Urinary bladder (tissue), 4 donors: ENCODE measurements around the gene NAXD. TPM values are rescaled to one million over a fixed set of nuclear protein-coding genes. Genes with fewer than 3 reads are reported as not detected.
"Not testable (repeated sequence)": the region's sequence is repeated elsewhere in the genome, so short reads cannot be mapped to it uniquely, and the experiment has no call there.

Source experiments
- DNase-seq: peaks from one replicate; pipeline ENCODE4 v3.0.0-alpha.2; 2015; ENCODE audit errors: extremely low spot score
- H3K27ac ChIP-seq: one replicate; pipeline ENCODE4 v1.5.1; 2013; ENCODE audit warnings: low read depth, mild to moderate bottlenecking, moderate library complexity
- H3K36me3 ChIP-seq: one replicate; pipeline ENCODE4 v1.6.1; 2013; ENCODE audit warnings: mild to moderate bottlenecking, moderate library complexity; ENCODE audit not compliant: insufficient read depth
- H3K4me1 ChIP-seq: one replicate; pipeline ENCODE4 v1.6.1; 2013; ENCODE audit warnings: mild to moderate bottlenecking, moderate library complexity; ENCODE audit not compliant: insufficient read depth
- H3K4me3 ChIP-seq: one replicate; pipeline ENCODE4 v1.5.1; 2013; ENCODE audit warnings: low read depth, low read length
- WGBS: extraction: QIAGEN DNeasy Blood & Tissue Kit; methylation state at CpG from one replicate; pipeline ENCODE4 v1.1.7; 2013; 5-methylcytosine and 5-hydroxymethylcytosine counted together
- polyA plus RNA-seq: library from polyadenylated mRNA; stranded (reverse); fragments of 200-250 nt; gene quantifications from one replicate; pipeline ENCODE4 v1.2.3, GENCODE V29; 2013
- total RNA-seq: library from RNA; depleted of rRNA; stranded (reverse); fragments of >200 nt; gene quantifications from one replicate; pipeline ENCODE4 v1.2.3, GENCODE V29; 2014
- donor health status: healthy with polysubstance abuse.
- donor health status: healthy.

NAXD gene
- total and polyA plus RNA-seq, 2 donors, result 19.9 to 40.2 TPM

GRCh38 chr13:110628477-110628793 is 13.1 kb downstream of the NAXD start:
- H3K36me3 ChIP-seq, result peaks cover 2% of the 10 kb centered on the region
- peaks cover 5% of the 10 kb centered on the region for H3K4me1 ChIP-seq
- no peak for DNase-seq
- H3K4me3 ChIP-seq, result no peak overlapping the region
- H3K27ac ChIP-seq, result no peak overlapping the region
- WGBS, result 74% methylated on average over 13 of the region's 13 CpGs

DNA sequence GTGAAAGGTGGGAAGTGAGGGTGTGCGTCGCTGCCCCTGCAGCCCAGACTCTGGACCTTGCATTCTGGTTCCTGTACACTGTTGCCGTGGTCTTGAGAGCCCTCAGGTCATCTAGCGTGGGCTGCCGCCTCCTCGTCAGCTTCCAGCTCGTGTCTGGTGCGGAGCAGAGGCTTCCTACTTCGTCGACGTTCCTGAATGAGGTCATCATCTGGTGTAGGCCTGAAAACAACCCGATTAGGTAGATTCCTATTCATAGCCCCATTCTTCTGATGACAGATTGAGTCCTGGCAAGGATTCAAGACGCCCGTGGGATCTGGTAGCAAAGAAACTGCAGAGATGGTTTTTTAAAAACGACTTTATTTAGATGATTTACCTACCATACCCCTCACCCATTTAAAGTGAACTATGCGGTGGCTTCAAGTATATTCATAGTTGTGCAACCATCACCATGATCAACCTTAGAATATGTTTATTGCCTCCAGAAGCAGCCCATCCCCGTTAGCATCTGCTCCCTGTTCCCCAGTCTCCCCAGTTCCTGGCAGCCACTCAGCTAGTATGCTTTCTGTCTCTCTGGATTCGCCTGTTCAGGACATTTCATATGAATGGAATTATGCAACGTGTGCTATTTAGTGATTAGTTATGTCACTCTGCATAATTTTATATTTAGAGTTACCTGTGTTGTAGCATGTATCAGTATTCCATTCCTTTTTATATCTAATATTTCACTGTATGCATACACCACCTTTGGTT is 13.8 kb downstream of the NAXD start:
- no peak overlapping the region for H3K27ac ChIP-seq
- WGBS, result 82% methylated on average over 19 of the region's 19 CpGs
- no peak overlapping the region for H3K4me3 ChIP-seq
- no peak for DNase-seq
- peaks cover 2% of the 10 kb centered on the region for H3K36me3 ChIP-seq
- H3K4me1 ChIP-seq, result peaks cover 5% of the 10 kb centered on the region

DNA sequence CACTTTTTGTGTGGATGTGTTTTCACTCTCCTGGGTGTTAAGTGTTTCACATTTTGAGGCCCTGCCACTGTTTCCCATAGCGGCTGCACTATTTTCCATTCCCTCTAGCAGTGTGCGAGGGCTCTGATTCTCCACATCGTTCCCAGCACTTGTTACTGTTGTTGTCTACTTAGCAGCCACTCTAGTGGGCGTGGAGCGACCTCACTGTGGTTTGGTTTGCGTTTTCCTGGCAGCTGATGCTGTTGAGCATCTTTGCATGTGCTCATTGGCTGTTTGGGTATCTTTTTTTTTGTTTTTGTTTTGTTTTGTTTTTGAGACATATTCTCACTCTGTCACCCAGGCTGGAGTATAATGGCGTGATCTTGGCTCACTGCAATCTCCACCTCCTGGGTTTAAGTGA is 14.4 kb downstream of the NAXD start:
- no peak overlapping the region for H3K27ac ChIP-seq
- H3K4me3 ChIP-seq, result no peak overlapping the region
- DNase-seq, result no peak
- H3K36me3 ChIP-seq, result peaks cover 2% of the 10 kb centered on the region
- peaks cover 5% of the 10 kb centered on the region for H3K4me1 ChIP-seq
- WGBS, result 83% methylated on average over 7 of the region's 7 CpGs

DNA sequence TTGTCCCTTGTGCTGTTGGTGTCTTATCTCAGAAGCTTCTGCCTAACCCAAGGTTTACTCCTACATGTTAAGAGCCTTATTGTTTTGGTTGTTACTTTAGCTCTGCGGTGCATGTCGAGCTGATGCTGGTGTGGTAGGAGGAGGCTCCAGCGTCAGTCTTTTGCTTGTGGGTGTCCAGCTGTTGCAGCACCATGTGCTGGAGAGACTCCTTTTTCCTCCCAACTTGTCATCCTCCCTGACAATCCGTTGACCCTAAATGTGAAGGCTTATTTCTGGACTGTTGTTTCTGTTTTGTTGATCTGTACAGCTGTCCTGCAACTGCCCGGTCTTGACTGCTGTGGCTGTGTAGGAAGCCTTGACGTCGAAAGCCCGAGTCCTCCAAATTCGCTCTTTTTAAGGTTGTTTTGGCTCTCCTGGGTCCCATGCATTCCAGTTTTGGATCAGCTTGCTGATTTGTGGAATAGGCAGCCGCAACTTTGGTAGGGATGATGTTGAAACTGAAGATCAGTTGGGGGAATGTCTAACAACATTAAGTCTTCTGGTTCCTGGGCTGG is 15.3 kb downstream of the NAXD start:
- Histone ChIP-seq H3K4me1 (peaks cover 5% of the 10 kb centered on the region), H3K27ac (no peak overlapping the region), H3K4me3 (no peak overlapping the region), H3K36me3 (peaks cover 2% of the 10 kb centered on the region)
- no peak for DNase-seq
- WGBS, result 83% methylated on average over 10 of the region's 10 CpGs

DNA sequence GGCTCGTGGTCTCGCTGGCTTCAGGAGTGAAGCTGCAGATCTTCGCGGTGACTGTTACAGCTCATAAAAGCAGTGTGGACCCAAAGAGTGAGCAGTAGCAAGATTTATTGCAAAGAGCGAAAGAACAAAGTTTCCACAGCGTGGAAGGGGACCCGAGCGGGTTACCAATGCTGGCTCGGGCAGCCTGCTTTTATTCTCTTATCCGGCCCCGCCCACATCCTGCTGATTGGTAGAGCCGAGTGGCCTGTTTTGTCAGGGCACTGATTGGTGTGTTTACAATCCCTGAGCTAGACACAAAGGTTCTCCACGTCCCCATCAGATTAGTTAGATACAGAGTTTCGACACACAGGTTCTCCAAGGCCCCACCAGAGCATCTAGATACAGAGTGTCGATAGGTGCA is 16.9 kb downstream of the NAXD start:
- H3K4me3 ChIP-seq, DNase-seq, H3K4me1 ChIP-seq, H3K36me3 ChIP-seq, H3K27ac ChIP-seq: not testable (repeated sequence)
- WGBS, result 91% methylated on average over 15 of the region's 15 CpGs

DNA sequence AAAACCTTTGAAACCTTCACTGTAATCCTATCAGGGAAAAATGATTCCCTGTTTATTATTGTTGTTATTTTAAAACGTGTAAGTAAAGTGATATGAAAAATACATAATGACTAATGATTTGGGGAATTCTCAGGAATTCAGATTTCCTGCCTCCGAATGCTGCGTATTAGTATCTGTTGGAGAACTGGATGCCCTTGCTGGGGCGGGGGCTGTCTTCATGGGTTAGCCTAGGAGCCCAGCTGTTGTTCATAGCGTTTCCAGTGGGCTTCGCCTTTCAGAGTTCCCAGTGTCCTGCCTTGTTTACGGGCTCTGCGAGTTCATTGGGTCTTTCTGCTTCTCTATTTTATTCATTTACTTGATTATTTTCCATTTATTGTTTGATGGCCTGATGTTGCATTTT is 18.4 kb downstream of the NAXD start:
- Histone ChIP-seq H3K4me3 (no peak overlapping the region), H3K4me1 (no peaks in the 10 kb centered on the region), H3K27ac (no peak overlapping the region), H3K36me3 (peaks cover 2% of the 10 kb centered on the region)
- DNase-seq, result no peak
- WGBS, result 92% methylated on average over 8 of the region's 8 CpGs

GRCh38 chr13:110634558-110634957 is 19.2 kb downstream of the NAXD start:
- Histone ChIP-seq H3K4me3 (no peak overlapping the region), H3K4me1 (no peaks in the 10 kb centered on the region), H3K27ac (no peak overlapping the region), H3K36me3 (peaks cover 2% of the 10 kb centered on the region)
- DNase-seq, result no peak
- WGBS, result 93% methylated on average over 19 of the region's 19 CpGs

DNA sequence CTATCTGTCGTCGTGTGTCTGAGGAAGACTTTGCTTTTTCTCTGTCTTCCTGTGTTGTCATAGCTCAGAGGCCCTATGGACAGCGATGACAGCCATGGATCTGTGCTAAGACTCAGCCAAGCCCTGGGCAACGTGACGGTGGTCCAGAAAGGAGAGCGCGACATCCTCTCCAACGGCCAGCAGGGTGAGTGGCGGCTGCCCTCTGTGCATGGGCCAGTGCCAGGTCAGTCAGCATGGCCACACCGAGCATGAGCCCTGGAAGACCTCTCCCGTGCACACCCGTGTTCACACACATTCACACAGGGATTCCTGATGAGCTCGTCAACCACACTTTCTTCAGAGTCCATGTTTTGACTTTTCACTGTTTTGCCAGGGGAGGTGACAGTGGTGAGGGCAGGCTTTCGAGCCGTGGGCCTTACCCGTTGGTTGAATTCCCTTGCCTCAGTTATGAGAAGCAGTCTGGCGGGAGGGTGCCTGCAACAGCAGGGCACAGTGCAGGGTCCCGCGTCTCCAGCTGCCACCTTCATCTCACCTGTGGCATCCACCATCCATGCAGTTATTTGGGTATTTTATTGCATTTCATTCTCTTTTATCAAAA is 20.2 kb downstream of the NAXD start:
- no peak for DNase-seq
- Histone ChIP-seq H3K36me3 (peaks cover 2% of the 10 kb centered on the region), H3K27ac (no peak overlapping the region), H3K4me1 (no peaks in the 10 kb centered on the region), H3K4me3 (no peak overlapping the region)
- 91% methylated on average over 19 of the region's 19 CpGs for WGBS

GRCh38 chr13:110636053-110636475 is 20.7 kb downstream of the NAXD start:
- no peak overlapping the region for H3K27ac ChIP-seq
- H3K4me1 ChIP-seq, result no peaks in the 10 kb centered on the region
- peaks cover 2% of the 10 kb centered on the region for H3K36me3 ChIP-seq
- WGBS, result 89% methylated on average over 16 of the region's 16 CpGs
- no peak for DNase-seq
- H3K4me3 ChIP-seq, result no peak overlapping the region

- Histone ChIP-seq H3K4me3 (no peak overlapping the region), H3K27ac (no peak overlapping the region), H3K4me1 (no peaks in the 10 kb centered on the region), H3K36me3 (peaks cover 2% of the 10 kb centered on the region)
- no peak for DNase-seq
- 88% methylated on average over 14 of the region's 14 CpGs for WGBS
These were observed 21.4 kb downstream of the NAXD start for GRCh38 chr13:110636701-110637201.

- 92% methylated on average over 6 of the region's 6 CpGs for WGBS
- Histone ChIP-seq H3K36me3 (peaks cover 2% of the 10 kb centered on the region), H3K4me1 (no peaks in the 10 kb centered on the region), H3K4me3 (no peak overlapping the region), H3K27ac (no peak overlapping the region)
- DNase-seq, result no peak
These were observed 21.9 kb downstream of the NAXD start for GRCh38 chr13:110637275-110637674.

DNA sequence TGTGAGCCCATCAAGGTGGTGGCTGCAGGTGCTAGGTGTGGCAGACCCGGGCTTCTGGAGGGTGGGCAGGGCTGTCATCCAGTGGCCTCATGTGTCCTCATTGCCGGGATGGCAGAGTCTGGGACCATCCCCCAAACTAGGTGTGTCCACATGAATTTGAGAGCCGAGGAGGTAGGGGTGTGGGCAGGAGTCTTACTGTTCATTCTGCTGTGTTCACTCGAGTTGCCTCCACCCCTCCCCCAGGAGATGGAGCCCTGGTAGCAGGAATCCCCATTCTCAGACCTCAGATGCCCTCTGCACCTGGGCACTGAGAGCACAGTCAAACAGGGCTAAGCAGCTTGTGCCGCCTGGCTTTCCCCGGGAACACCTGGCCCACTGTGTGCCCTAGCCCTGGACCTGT is 22.4 kb downstream of the NAXD start:
- peaks cover 2% of the 10 kb centered on the region for H3K36me3 ChIP-seq
- H3K27ac ChIP-seq, result no peak overlapping the region
- H3K4me3 ChIP-seq, result no peak overlapping the region
- 83% methylated on average over 6 of the region's 6 CpGs for WGBS
- H3K4me1 ChIP-seq, result no peaks in the 10 kb centered on the region
- DNase-seq, result no peak

DNA sequence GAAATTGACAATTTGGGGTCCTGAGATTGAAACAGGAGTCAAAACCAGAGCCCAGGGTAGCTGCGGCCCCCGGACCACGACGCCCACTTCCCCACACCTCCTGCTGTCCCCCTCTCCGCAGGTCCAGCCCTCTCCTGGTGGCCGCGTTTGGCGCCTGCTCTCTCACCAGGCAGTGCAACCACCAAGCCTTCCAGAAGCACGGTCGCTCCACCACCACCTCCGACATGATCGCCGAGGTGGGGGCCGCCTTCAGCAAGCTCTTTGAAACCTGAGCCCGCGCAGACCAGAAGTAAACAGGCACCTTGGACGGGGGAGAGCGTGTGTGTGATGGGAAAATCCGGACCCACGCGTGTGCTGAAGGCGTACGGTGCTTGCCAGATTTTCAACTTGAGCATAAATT is 22.9 kb downstream of the NAXD start:
- no peak for DNase-seq
- WGBS, result 81% methylated on average over 23 of the region's 23 CpGs
- Histone ChIP-seq H3K36me3 (peaks cover 2% of the 10 kb centered on the region), H3K4me3 (no peak overlapping the region), H3K4me1 (no peaks in the 10 kb centered on the region), H3K27ac (no peak overlapping the region)
